Hypothalamus (tissue), 51 donors: Measurements from ENCODE around the gene LRRC8B.
"Not testable (repeated sequence)": the region's sequence is repeated elsewhere in the genome, so short reads cannot be mapped to it uniquely, and the experiment has no call there.

Source experiments
- DNase-seq, 51 donors: peaks; one replicate each; lab custom pipeline; 2025; lab: John Stamatoyannopoulos, UW

The LRRC8B gene

DNA sequence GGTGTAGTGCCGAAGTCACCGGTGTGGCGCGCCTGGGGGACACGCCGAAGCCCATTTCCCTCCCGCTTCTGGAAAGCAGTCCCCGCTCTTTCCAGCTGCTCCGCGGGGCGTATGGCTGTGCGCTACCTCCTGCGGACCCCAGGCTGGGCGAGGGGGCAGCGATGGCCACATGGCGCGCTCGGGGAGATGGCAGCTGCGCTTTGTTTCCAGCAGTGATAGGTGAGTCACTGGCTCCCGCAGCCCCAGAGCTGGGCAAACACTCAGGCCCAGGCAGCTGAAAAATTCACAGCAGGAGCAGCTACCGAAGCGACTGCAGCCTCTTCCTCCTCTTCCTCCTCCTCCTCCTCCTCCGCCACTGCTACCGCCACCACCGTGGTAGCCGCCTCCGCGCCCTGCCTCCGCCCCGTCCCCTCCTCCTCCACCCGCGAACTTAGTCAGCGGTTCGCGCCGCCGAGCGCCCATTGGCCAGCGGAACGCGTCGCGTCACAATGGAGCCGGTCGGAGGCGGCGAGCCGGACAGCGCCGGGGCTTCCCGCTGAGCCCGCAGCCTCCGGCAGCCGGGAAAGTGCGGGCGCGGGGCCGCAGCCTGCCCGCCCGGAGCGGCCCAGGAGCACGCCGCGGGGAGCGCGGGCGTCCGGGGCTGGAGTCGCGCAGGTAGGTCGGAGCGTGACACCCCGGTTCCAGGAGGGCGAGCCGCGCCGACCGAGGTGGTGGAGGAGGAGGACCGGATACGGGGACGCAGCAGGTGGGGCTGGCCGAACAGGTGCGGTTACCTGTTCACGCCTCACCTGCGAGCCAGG lies at the start of gene LRRC8B:
Gene LRRC8B, plus strand, starts transcription at position 461 of the 800 bp plus-strand sequence. CDS start 57,822 bp downstream, outside the sequence.
- peak; percentile 37 to 95 (median 86) for DNase-seq

DNA sequence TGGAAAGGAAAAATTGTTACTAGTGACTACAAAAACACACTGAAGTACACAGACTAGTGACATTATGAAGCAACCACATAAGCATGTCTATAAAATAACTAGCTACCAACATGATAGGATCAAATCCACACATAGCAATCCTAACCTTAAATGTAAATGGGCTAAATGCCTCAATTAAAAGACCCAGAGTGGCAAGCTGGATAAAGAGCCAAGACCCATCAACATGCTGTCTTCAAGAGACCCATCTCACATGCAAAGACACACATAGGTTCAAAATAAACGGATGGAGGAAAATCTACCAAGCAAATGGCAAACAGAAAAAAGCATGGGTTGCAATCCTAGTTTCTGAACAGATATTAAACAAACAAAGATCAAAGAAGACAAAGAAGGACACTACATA lies 49.4 kb upstream of the LRRC8B start:
- no peak for DNase-seq

DNA sequence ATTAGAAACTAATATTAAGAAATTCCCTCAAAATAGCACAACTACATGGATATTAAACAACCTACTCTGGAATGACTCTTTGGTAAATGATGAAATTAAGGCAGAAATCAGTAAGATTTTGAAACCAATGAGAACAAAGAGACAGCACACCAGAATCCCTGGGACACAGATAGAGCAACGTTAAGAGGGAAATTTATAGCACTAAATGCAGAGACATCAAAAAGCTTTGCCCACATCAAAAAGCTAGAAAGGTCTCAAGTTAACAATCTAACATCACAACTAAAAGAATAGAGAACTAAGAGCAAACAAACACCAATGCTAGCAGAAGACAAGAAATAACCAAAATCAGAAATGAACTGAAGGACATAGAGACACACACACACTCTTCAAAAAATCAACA lies 48.6 kb upstream of the LRRC8B start:
- no peak for DNase-seq

DNA sequence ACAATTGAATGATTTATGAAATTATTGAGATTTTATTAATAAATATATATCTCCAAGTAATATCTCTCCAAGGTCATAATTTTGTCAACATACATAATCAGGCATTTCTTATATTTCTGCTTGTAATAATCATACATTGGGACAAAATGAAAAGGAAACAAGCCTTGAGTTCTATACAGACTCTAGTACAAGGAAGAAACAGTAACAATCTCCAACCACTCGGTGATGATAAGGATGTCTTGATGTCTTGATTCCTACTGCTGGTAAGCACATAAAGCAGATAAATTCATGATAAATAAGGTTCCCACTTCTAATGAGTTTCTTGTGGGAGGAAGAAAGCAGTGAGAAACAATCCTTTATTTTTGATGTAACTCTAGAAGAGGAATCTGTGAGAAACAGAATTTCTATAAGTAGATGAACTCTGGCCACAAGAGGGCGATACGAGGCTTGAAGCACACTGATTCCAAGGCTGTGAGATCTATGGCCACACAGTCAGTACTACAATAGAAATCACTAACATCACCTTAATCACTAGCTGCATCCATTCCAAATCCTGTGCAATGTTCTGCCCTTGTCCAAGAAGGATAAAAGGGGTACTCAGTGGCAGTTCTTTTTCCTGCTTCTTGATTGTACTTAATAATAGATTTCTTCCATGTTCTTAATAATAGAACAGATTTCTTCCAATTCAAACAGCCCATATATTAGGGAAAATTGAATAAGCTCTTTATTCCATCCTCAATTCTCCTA lies 41.4 kb upstream of the LRRC8B start:
- peak in 40 of 51 donors; percentile 3 to 88 (median 47) for DNase-seq

DNA sequence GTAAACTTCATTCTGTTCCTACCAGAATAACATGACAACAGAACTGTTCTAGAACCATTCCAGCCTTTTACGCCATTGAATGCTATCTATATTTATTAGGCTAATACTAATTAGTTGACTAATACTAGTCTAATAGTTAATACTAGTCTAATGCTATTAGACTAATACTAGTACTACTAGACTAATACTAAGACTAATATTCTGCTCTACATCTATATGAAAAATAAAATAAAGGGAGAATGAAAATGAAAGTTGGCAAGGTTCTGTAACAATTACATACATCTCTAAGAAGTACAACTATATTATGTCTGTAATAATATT lies 40.9 kb upstream of the LRRC8B start:
- no peak for DNase-seq

DNA sequence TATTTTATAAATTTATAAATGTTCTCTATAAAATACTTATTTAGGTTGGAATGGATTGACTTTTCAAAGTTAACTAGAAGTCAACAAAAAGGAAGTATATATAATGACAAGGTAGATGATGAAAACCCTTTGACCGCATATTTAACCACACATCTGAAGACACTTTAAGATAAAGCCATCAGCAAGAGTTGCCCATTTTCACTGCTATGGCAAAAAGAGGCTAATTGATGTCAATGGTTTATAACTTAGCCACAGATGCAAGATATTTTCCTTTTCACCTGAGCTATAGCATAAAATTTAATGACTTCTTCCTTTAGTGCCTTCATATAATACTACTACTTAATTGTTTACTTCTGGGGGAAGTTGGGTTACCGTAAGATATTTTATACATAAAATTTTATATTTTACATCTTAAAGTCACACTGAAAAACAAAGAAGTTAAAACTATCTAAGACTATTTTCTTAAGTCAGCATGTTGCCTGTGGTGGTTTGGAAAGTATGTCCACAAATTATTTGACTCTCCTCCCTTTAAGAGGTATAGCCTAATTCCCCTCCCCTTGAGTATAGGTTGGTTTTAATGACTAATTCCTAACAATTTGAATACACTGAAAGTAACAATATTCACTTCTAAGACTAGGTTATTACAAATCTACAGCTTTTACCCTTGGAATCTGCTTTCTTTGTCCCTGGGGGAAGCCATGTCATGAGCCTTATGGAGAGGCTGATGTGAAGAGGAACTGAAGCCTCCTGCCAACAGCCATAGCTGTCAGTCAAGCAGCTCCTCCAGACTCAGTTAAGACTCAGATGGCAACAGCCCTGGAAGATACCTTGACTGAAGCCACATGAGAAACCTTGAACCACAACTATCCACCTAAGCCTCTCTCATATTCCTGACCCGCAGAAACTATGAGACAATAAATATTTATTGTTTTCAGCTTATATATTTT lies 40.3 kb upstream of the LRRC8B start:
- DNase-seq, result no peak

DNA sequence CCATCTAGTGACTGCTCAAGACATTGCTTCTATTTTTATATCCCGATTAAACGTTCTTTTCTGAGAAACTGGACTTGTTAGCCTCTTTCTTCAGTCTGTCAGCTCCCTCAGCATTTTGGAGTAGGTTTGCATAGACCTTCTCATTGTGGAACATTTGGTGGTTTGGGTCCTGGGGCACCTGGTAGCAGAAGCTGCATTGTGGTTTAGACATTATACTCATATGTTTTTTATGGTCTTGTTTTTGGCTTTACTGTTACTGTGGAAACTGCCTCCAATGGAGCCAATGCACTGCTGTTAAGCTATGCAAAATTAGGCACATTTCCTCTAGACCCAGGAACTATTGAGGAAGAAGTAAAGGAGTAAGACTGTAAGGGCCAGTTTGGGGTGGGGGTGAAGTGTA lies 36.7 kb upstream of the LRRC8B start:
- no peak for DNase-seq

DNA sequence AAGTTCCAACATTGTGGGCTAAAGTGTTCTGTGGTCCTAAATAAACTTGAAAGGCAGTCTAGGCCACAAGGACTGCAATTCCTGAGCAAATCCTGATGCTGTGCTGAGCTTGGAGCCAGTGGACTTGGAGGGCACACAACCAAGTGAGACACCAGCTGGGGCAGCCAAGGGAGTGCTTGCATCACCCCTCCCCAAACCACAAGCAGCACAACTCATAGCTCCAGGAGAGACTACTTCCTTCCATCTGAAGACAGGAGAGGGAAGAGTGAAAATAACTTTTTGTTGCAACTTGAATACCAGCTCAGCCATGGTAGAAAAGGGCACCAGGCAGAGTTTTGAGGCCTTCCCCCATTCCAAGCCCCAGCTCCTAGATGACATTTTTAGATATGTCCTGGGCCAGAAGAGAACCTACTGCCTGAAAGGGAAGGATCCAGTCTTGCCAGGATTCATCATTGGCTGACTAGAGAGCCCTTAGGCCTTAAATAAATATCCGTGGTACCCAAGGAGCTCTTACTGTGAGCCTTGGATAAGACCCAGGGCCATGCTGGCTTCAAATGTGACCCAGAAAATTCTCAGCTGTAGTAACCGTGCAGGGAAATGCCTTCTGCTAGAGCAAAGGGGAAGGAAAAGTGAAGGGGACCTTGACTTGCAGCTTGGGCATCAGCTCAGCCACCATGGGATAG lies 35.4 kb upstream of the LRRC8B start:
- no peak for DNase-seq

DNA sequence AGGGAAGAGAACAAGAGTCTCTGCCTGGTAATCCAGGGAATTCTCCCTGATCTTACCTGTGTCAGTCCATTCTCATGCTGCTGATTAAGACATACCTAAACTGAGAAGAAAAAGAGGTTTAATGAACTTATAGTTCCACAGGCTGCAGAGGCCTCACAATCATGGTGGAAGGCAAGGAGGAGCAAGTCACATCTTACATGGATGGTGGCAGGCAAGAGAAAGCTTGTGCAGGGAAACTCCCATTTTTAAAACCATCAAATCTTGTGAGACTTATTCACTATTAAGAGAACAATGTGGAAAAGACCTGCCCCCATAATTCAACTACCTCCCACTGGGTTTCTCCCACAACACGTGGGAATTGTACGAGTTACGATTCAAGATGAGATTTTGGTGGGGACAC lies 34.2 kb upstream of the LRRC8B start:
- no peak for DNase-seq

DNA sequence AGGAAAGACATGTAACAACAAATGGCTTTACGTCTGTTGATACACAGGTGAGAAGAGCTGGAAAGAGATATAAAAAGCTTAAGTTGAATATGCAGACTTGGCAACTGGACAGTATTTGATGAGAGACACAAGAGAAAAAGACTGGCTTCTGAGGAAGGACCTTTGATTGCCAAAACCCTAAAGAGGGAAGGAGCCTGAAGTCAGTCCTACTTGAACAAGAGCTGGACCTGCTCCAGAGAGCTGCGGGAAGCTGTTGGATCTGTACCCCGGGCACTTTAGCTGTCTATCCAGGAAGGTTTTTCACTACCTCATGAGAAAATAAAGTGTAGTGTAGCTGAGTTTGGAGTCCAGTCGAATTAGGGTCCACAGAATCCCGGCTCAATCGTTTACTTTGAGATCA lies 25.3 kb upstream of the LRRC8B start:
- peak in 8 of 51 donors; percentile 2 to 37 (median 13) for DNase-seq

DNA sequence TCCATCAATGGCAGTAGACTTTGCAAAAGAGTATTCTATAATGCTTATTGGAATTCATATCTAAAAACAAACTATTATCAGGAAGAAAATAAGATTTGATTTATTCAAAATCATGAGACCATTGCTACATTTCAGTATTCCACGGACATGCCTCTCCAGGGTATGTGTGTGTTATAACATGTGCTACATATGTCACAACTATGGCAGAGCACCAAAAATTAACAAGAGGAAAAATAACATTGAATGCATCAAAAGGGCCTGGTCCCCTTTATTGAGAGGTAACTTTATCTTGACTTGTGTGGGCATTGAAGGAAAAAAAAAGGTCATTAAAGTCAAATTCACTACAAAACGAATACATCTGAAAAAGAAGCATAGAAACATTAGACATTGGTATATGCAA lies 22.6 kb upstream of the LRRC8B start:
- DNase-seq, result no peak

DNA sequence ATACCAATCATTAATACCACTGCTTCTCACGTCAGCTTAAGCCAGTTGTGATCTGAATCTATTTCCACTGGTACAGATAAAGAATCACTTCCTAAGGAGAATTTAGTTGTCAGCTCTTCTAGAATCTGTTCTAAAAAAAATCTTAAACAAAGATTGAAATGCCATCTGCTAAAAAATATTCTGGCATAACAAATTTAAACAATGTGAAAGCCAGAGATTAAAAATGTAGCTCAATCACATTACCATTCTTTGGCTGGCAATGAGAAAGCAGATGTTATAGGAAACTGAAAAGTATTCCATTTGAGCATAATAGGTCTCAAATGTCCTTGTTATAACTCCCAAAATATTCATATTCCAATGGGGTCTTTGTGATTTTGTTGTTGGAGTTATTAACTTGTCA lies 21.7 kb upstream of the LRRC8B start:
- no peak for DNase-seq

DNA sequence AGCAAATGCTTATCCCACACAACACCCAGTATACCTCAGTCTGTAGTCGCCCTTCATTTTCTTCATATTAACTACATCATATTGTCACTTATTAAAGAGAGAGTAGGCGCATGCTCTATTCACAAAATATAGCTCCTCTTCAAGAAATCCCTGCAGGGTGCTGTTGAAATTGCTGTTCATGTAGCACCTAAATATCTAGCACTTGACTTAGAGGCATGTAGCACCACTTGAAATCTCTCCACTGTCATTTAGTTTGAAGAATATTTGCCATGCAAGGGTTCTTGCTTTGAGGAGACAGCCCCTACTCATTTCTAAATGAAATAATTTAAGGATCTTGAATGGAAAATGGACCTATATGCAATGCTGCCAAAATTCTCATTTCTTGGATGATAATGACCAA lies 20.9 kb upstream of the LRRC8B start:
- no peak for DNase-seq

DNA sequence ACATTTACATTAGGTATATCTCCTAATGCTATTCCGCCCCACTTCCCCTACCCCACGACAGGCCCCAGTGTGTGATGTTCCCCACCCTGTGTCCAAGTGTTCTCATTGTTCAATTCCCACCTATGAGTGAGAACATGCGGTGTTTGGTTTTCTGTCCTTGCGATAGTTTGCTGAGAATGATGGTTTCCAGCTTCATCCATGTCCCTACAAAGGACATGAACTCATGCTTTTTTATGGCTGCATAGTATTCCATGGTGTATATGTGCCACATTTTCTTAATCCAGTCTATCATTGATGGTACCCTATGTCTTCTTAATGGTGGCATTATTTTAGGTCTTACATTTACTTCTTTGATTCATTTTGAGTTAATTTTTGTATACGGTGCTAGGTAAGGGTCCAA lies 14.6 kb upstream of the LRRC8B start:
- DNase-seq, result not testable (repeated sequence)

DNA sequence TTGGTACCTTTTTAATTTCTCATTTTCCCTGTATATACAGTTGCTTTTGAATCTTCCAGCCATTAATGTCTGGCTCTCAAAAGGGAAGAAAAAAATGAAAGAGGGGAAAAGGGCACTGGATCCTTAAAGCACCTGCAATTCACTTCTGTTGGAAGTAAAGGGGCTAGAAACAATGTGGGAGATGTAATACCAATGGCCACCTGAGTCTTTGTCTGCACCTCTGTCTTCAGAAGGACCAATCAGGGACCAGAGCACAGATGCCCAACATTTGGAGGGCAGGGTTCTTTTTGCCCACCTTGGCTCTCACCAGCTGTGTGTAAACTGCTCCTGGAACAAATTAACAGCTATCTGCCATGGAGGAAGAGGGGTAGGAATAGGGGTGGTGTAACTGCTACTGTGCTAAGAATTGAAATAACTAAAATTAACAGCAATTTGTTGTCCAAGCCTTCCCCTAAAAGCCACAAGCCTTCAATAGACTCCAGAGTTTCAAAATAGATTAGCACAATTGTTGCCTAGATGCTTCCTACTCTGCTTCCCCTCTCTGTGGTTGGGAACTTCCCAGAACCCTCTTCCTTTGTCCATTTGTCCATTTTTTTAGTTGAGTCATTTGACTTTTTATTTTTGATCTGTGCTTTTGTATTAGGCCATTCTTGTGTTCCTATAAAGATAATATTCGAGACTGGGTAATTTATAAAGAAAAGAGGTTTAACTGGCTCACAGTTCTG lies 11.5 kb upstream of the LRRC8B start:
- no peak for DNase-seq

DNA sequence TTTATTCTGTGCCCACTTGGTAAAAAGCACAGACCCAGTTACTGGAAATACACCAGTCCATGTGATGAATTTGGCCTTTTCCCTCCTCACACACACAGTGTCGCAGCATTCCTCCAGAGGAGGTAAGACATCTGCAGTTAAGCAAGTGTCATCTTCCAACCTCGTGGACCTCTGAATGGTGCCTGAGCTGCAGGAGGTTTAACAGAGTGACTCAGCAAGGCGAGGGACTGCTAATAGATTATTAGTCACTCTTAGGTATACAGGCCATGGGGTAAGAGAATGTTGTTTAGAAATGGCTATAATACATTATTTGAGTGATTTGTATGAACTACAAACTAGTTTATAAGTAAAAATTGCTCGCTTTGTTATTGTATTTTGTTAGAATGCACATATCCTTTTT lies 8.6 kb upstream of the LRRC8B start:
- no peak for DNase-seq

DNA sequence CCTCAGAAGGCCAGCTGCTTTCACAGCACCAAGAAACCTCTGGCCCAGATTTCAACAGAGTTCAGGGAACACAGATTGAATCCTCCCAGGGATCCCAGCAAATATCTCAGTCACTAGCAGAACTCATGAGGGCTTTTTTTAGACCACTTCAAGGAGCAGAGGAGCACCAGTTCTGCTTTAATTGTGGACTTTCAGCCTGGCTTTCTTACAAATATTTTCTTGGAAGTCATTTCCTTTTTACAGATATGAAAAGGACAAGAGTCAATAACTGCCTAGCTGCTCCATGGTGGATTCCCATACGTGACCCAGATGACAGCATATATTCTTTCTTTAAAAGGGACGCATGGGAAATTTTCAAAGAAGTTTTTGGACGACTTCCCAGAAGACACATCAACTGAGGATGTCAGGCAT lies 6.4 kb upstream of the LRRC8B start:
- DNase-seq, result no peak

DNA sequence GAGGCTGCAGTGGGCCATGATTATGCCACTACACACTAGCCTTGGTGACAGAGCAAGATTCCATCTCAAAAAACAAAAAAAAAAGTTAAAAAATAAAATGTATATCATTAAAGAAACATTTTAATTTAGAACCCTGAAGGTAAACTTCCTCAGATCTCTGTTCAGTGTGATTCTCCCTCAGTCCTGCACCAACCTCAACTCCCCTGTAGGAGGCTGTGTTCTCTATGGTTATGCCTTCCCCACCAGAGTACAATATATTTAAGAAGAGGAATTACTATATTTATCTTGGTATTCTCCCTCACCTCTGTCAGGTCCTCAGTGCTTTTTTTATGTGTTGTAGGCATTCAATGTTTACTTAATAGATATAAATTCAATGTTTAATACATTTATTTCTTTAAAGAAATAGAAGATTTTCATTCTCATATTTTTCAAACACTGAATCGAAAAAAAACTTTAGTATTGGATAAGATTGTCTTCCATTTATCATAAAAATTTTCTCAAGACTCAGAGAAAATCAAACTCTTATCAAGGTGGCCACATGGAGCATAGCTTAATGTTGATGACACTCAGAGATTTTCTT lies 4.8 kb upstream of the LRRC8B start:
- no peak for DNase-seq

DNA sequence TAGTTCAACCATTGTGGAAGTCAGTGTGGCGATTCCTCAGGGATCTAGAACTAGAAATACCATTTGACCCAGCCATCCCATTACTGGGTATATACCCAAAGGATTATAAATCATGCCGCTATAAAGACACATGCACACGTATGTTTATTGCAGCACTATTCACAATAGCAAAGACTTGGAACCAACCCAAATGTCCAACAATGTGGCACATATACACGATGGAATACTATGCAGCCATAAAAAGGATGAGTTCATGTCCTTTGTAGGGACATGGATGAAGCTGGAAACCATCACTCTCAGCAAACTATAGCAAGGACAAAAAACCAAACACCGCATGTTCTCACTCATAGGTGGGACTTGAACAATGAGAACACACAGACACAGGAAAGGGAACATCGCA lies 2.7 kb upstream of the LRRC8B start:
- DNase-seq, result not testable (repeated sequence)
